ENCODE measurements around the gene SLC35E2B. TPM values are rescaled to one million over a fixed set of nuclear protein-coding genes. Genes with fewer than 3 reads are reported as not detected.

The SLC35E2B gene
- 19.3 and 24.9 TPM in 2 replicates for total RNA-seq (ENCODE audit: low replicate concordance)

DNA sequence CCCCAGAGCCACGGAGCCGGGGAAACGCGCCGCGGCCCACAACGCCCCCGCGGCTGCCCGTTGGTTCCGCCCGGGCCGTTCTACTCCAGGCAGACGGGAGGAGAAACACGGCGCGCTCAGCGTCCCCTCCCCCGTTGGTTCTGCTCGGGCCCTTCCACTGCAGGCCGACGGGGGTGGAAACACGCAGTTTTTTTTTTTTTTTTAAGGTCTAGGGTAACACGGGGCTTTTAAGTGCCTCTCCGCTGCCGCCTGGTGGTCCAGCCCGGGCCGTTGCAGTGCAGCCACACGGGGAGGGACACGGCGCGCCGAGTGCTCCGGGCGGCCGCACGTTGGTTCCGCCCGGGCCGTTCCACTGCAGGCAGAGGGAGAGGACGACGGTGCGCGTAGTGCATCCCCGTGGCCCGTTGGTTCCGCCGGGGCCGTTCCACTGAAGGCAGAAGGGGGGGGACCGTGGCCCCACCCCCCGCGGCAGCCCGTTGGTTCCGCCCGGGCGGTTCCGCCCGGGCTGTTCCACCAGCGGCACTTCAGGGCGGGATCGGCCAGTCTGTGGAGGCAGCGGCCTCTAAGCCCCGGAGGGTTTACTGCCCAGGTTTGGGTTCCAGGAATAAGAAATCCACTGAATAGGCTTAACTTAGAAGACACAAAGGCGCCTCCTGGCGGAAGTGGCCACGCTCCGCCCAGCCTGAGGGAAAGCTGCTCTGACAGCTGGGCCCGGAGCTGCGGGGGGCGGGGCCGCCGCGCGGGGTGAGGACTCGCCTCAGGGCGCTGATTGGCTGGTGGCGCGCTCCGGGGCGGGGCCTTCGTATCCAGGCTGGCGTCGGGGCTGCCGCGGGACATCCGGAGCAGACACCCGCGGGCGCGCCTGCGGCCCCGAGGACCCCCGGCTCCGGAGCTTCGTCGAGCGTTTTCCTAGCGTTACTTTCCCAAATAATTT is at the start of gene SLC35E2B:
Gene SLC35E2B (minus strand): TSS at position 82 of the 934 bp plus-strand sequence. CDS start 16,096 bp downstream, outside the sequence.

DNA sequence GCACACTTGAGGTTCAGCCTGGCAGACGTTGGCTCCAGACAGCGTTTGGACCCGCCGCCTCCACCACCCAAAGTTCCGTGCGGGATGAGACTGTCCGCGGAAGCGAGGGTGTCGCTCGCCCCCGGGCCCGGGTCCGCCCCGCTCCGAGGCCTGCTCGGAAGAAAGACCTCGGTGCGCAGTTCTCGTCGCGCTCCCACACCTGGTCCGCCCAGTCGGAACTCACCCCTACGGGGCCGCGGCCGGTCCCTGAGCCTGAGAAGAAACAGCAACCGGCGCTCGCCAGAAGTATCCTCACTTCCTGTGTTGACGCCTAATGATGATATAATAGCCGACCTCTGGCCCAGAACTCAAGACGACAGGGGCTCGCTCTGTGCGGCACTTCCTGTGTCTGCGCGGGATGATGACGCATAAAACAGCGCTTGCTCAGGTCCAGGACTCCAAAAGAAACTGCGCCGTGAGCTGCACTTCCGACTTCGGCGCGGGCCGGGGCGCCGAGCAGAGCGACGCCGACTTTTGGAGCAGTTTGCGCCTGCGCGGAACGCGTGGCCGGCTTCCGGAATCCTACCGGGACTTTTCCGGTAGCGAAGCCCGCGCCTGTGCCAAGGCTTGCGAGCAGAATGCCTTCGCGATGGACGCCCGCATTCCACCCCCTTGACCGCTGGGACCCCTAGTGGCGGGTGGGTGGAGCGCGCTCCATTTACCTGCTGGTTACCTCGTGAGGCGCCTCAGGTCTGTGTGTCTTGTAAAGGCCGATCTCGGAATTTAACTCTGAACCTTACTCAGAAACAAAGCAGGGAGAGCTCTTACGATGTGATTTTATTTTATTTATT is 31.7 kb upstream of the SLC35E2B start, which contains the start of gene CDK11A:
Gene CDK11A (minus strand): TSS at position 323 of the 830 bp plus-strand sequence. CDS start 1,539 bp downstream, outside the sequence.

GRCh38 chr1:1658583-1659549 is 33.7 kb downstream of the SLC35E2B start, which contains the start of gene CDK11B:
CDK11B (minus strand) TSS chr1:1659004; CDS start chr1:1657485, 1,519 bp downstream.

GRCh38 chr1:1631782-1632420 is 60.7 kb downstream of the SLC35E2B start, which contains the start of gene MMP23B:
MMP23B (plus strand) TSS chr1:1632173; CDS start chr1:1632219, 46 bp downstream.

GRCh38 chr1:1615256-1616044 is 77.1 kb downstream of the SLC35E2B start, which contains the start of gene MIB2:
MIB2 (plus strand) TSS chr1:1615500; CDS start chr1:1623453, 7,953 bp downstream.

Other genes with a start within 250 kb of the SLC35E2B start
- gene ATAD3C, start 243.1 kb downstream of the SLC35E2B start, total RNA-seq (ENCODE audit: low replicate concordance) = under 0.01 and 0.15 TPM in 2 replicates
- gene ATAD3B, start 221.0 kb downstream of the SLC35E2B start, total RNA-seq (ENCODE audit: low replicate concordance) = 15.9 and 18.1 TPM in 2 replicates
- gene ATAD3A, start 180.6 kb downstream of the SLC35E2B start, total RNA-seq (ENCODE audit: low replicate concordance) = 20.5 and 40.8 TPM in 2 replicates
- 1.6 and 5.6 TPM in 2 replicates for gene TMEM240, start 152.2 kb downstream of the SLC35E2B start, total RNA-seq (ENCODE audit: low replicate concordance)
- gene SSU72, start 117.9 kb downstream of the SLC35E2B start, total RNA-seq (ENCODE audit: low replicate concordance) = 24.2 and 47.0 TPM in 2 replicates
- gene FNDC10, start 92.7 kb downstream of the SLC35E2B start, total RNA-seq (ENCODE audit: low replicate concordance) = 0.45 and 0.82 TPM in 2 replicates
- gene MIB2, start 77.3 kb downstream of the SLC35E2B start, total RNA-seq (ENCODE audit: low replicate concordance) = 60.0 and 184 TPM in 2 replicates
- gene MMP23B, start 60.6 kb downstream of the SLC35E2B start, total RNA-seq (ENCODE audit: low replicate concordance) = 2.1 and 4.7 TPM in 2 replicates
- 8.8 and 9.0 TPM in 2 replicates for gene CDK11B, start 33.8 kb downstream of the SLC35E2B start, total RNA-seq (ENCODE audit: low replicate concordance)
- gene CDK11A, start 31.6 kb upstream of the SLC35E2B start, total RNA-seq (ENCODE audit: low replicate concordance) = 7.7 and 11.8 TPM in 2 replicates
- gene NADK, start 85.7 kb upstream of the SLC35E2B start, total RNA-seq (ENCODE audit: low replicate concordance) = 30.6 and 32.3 TPM in 2 replicates
- 80.9 and 92.6 TPM in 2 replicates for gene GNB1, start 198.3 kb upstream of the SLC35E2B start, total RNA-seq (ENCODE audit: low replicate concordance)
- 0.12 and 0.30 TPM in 2 replicates for gene CALML6, start 222.5 kb upstream of the SLC35E2B start, total RNA-seq (ENCODE audit: low replicate concordance)
- not detected in 2 replicates for gene TMEM52, start 226.5 kb upstream of the SLC35E2B start, total RNA-seq (ENCODE audit: low replicate concordance)

Measured in smooth muscle cell of the coronary artery (primary cell).